H9 (cell line): ENCODE results near the gene SKIC3. TPM values are rescaled to one million over a fixed set of nuclear protein-coding genes. Genes with fewer than 3 reads are reported as not detected.

ENCODE experiments used
- DNase-seq: peaks from one replicate; pipeline ENCODE4 v3.0.0-alpha.2; 2017
- H2AFZ ChIP-seq: one replicate; pipeline ENCODE4 v1.6.1; 2013; ENCODE audit warnings: mild to moderate bottlenecking, low read length, control low read depth, moderate library complexity
- H2AK5ac ChIP-seq: 2 replicates; pipeline ENCODE4 v1.6.1; 2013; ENCODE audit warnings: low read length, control low read depth, mixed read lengths; ENCODE audit not compliant: insufficient read length
- H2BK120ac ChIP-seq: one replicate; pipeline ENCODE4 v1.6.1; 2013; ENCODE audit warnings: low read depth, mild to moderate bottlenecking, low read length, control low read depth, inconsistent platforms; ENCODE audit not compliant: poor library complexity, severe bottlenecking
- H2BK12ac ChIP-seq: 2 replicates; pipeline ENCODE4 v1.6.1; 2013; ENCODE audit warnings: low read length, control low read depth, mixed read lengths, low read depth; ENCODE audit not compliant: insufficient read length
- H2BK15ac ChIP-seq: 2 replicates; pipeline ENCODE4 v1.6.1; 2013; ENCODE audit warnings: low read depth, low read length, control low read depth
- H2BK20ac ChIP-seq: one replicate; pipeline ENCODE4 v1.6.1; 2013; ENCODE audit warnings: low read depth, mild to moderate bottlenecking, low read length, control low read depth, inconsistent platforms; ENCODE audit not compliant: poor library complexity, severe bottlenecking
- H2BK5ac ChIP-seq: 2 replicates; pipeline ENCODE4 v1.6.1; 2013; ENCODE audit warnings: low read length, control low read depth, mixed read lengths; ENCODE audit not compliant: insufficient read length
- H3K14ac ChIP-seq: 2 replicates; pipeline ENCODE4 v1.6.1; 2013; ENCODE audit warnings: low read length, control low read depth; ENCODE audit not compliant: insufficient read depth
- H3K18ac ChIP-seq: 2 replicates; pipeline ENCODE4 v1.6.1; 2013; ENCODE audit warnings: low read depth, mild to moderate bottlenecking, mixed read lengths, low read length, control low read depth; ENCODE audit not compliant: insufficient read length
- H3K23ac ChIP-seq: 2 replicates; pipeline ENCODE4 v1.6.1; 2013; ENCODE audit warnings: low read length, control low read depth, mixed read lengths, low read depth; ENCODE audit not compliant: insufficient read length
- H3K23me2 ChIP-seq: 2 replicates; pipeline ENCODE4 v1.6.1; 2013; ENCODE audit warnings: low read depth, mild to moderate bottlenecking, mixed read lengths, low read length, control low read depth; ENCODE audit not compliant: insufficient read length, poor library complexity, severe bottlenecking
- H3K27ac ChIP-seq: 2 replicates; pipeline ENCODE4 v1.5.1; 2013; ENCODE audit warnings: low read length, control low read depth, mixed read lengths, low read depth; ENCODE audit not compliant: insufficient read length
- H3K27me3 ChIP-seq: 2 replicates; pipeline ENCODE4 v1.6.1; 2013; ENCODE audit warnings: low read length, control low read depth, inconsistent platforms; ENCODE audit not compliant: insufficient read depth
- H3K4ac ChIP-seq: 2 replicates; pipeline ENCODE4 v1.6.1; 2013; ENCODE audit warnings: low read depth, mild to moderate bottlenecking, control low read depth, inconsistent platforms, low read length, moderate library complexity
- H3K4me1 ChIP-seq: 2 replicates; pipeline ENCODE4 v1.6.1; 2013; ENCODE audit warnings: low read length, control low read depth, inconsistent platforms; ENCODE audit not compliant: insufficient read depth
- H3K4me2 ChIP-seq: 2 replicates; pipeline ENCODE4 v1.6.1; 2013; ENCODE audit warnings: low read length, control low read depth, mixed read lengths; ENCODE audit not compliant: insufficient read length, insufficient read depth
- H3K56ac ChIP-seq: 2 replicates; pipeline ENCODE4 v1.6.1; 2013; ENCODE audit warnings: low read depth, mild to moderate bottlenecking, mixed read lengths, low read length, control low read depth; ENCODE audit not compliant: insufficient read length
- H3K79me1 ChIP-seq: 2 replicates; pipeline ENCODE4 v1.6.1; 2013; ENCODE audit warnings: low read depth, mild to moderate bottlenecking, moderate library complexity, low read length, control low read depth, inconsistent platforms; ENCODE audit not compliant: insufficient read depth, poor library complexity, severe bottlenecking
- H3K79me2 ChIP-seq: 2 replicates; pipeline ENCODE4 v1.6.1; 2013; ENCODE audit warnings: low read length, control low read depth, inconsistent platforms; ENCODE audit not compliant: insufficient read depth
- H3K9ac ChIP-seq: 2 replicates; pipeline ENCODE4 v1.6.1; 2013; ENCODE audit warnings: low read length, control low read depth, mixed read lengths; ENCODE audit not compliant: insufficient read length; ENCODE audit errors: extremely low read depth
- H3K9me3 ChIP-seq: one replicate; pipeline ENCODE4 v1.6.1; 2013; ENCODE audit warnings: low read depth, low read length, inconsistent platforms; ENCODE audit not compliant: control insufficient read depth
- H3T11ph ChIP-seq: one replicate; pipeline ENCODE4 v1.6.1; 2013; ENCODE audit warnings: mild to moderate bottlenecking, low read length, control low read depth, inconsistent platforms
- H4K20me1 ChIP-seq: one replicate; pipeline ENCODE4 v1.6.1; 2013; ENCODE audit not compliant: control insufficient read depth, insufficient read length, insufficient read depth
- H4K5ac ChIP-seq: 2 replicates; pipeline ENCODE4 v1.6.1; 2013; ENCODE audit warnings: low read depth, mild to moderate bottlenecking, mixed read lengths, low read length, control low read depth; ENCODE audit not compliant: insufficient read length
- H4K8ac ChIP-seq: replicated peaks from 2 replicates; pipeline ENCODE4 v1.6.1; 2013; ENCODE audit warnings: low read length, control low read depth, mixed read lengths, low read depth; ENCODE audit not compliant: insufficient read length
- H4K91ac ChIP-seq: 2 replicates; pipeline ENCODE4 v1.6.1; 2013; ENCODE audit warnings: low read depth, mild to moderate bottlenecking, moderate library complexity, mixed read lengths, low read length, control low read depth; ENCODE audit not compliant: insufficient read length
- H3K27ac Mint-ChIP-seq, 3 experiments: 2 replicates in 2 of 3; 3 replicates in 1 of 3; pipeline ENCODE4 v1.8.0; 2020 to 2021; ENCODE audit warnings: mixed read lengths in 3 of 3, mild to moderate bottlenecking in 1 of 3, moderate library complexity in 1 of 3
- H3K27me3 Mint-ChIP-seq: 2 replicates; pipeline ENCODE4 v1.8.0; 2021; ENCODE audit warnings: low read depth, mild to moderate bottlenecking, moderate library complexity, mixed read lengths
- H3K36me3 Mint-ChIP-seq, 3 experiments: 2 replicates in 2 of 3; 3 replicates in 1 of 3; pipeline ENCODE4 v1.8.0; 2020 to 2021; ENCODE audit warnings: low read depth in 3 of 3, mixed read lengths in 3 of 3; ENCODE audit not compliant: insufficient read depth in 1 of 3
- H3K4me1 Mint-ChIP-seq, 2 experiments: 2 replicates each; pipeline ENCODE4 v1.8.0; 2020; ENCODE audit warnings: mixed read lengths in 2 of 2
- H3K4me3 Mint-ChIP-seq, 2 experiments: 2 replicates in 1 of 2; 3 replicates in 1 of 2; pipeline ENCODE4 v1.8.0; 2020 to 2021; ENCODE audit warnings: mild to moderate bottlenecking in 2 of 2, mixed read lengths in 2 of 2, moderate library complexity in 1 of 2
- H3K9me3 Mint-ChIP-seq, 2 experiments: 2 replicates in 1 of 2; 3 replicates in 1 of 2; pipeline ENCODE4 v1.8.0; 2020; ENCODE audit warnings: mild to moderate bottlenecking in 2 of 2, mixed read lengths in 2 of 2, moderate library complexity in 1 of 2
- CTCF ChIP-seq: fragments of 200-600 bp; sonication (generic); conservative IDR thresholded peaks from 3 replicates; pipeline ENCODE4 v1.8.0; 2021; ENCODE audit warnings: antibody characterized with exemption, mild to moderate bottlenecking
- total RNA-seq: library from RNA; stranded (reverse); gene quantifications from 2 replicates; pipeline ENCODE4 v1.2.1, GENCODE V29; 2021

Gene SKIC3
- total RNA-seq, 1 experiment from 2014 or later: 64.7 TPM

GRCh38 chr5:95549030-95549429 is 5.7 kb downstream of the SKIC3 start:
- Histone ChIP-seq H2BK5ac (no peak overlapping the region), H3K9me3 (no peaks in the 10 kb centered on the region), H2AFZ (no peak overlapping the region), H3K79me2 (no peaks in the 10 kb centered on the region; the same call in 1 of the 2 replicates), H3K4me1 (peaks cover 3% of the 10 kb centered on the region; the same call in 1 of the 2 replicates), H4K91ac (no peak overlapping the region), H2AK5ac (no peak overlapping the region), H3K79me1 (peaks cover 5% of the 10 kb centered on the region), H3K56ac (no peak overlapping the region), H3K27me3 (no peaks in the 10 kb centered on the region), H3K18ac (no peak overlapping the region), H4K5ac (no peak overlapping the region), H2BK15ac (no peak overlapping the region), H3K23me2 (no peaks in the 10 kb centered on the region), H2BK20ac (no peak overlapping the region), H3K4ac (no peak overlapping the region), H3T11ph (no peak overlapping the region), H3K9ac (no peak overlapping the region), H4K8ac (no peak overlapping the region), H2BK12ac (no peak overlapping the region), H3K27ac (no peak overlapping the region), H4K20me1 (no peaks in the 10 kb centered on the region), H2BK120ac (no peak overlapping the region), H3K23ac (no peak overlapping the region), H3K14ac (no peak overlapping the region), H3K4me2 (no peak overlapping the region)
- Mint-ChIP-seq H3K4me3 (no peak overlapping the region), H3K4me1 (peaks cover 2 to 3% of the 10 kb centered on the region in 2 experiments; a peak in 2 of 4 replicates), H3K36me3 (peaks cover 8 to 25% (median 19%) of the 10 kb centered on the region in 3 experiments; a peak in 5 of 7 replicates), H3K27me3 (no peaks in the 10 kb centered on the region), H3K27ac (no peak overlapping the region), H3K9me3 (no peaks in the 10 kb centered on the region)
- no peak for TF ChIP-seq CTCF
- no peak for DNase-seq
